Measurements from ENCODE around the gene TTC34.

DNA sequence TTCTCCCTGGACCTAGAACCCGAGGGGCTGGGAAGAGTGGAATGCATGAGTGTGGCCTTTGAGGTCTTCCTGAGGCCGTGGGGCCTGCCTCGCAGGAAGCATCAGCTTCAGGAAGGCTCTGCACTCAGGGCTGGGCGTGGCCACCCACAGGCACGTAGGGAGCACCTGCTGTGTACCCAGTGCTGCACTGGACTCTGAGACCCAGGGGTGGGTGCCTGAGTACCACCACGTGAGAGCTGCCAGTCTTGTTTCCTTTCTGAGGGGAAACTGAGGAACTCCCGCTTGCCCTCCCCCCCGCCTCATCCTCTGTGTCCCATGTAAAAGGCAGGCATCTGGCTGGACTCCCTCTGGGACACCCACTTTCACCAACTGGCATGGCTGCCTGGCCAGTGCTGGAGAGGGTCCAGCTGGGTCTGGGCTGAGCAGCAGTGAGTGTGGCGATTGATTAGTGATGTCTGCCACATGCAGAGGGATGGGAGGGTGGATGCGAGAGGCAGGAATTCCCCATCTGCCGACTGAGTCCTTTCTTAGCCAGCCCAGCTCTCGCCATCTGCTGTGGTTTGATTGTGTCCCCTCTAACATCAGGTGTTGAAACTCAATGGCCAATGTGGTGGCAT lies 30.2 kb upstream of the TTC34 start:
- TF ChIP-seq CTCF (IDR thresholded peaks at IDR 0.05) (no peak), EZH2 (IDR thresholded peaks at IDR 0.05) (no peak), EZH2phosphoT487 (IDR thresholded peaks at IDR 0.05) (no peak)

Data from neural progenitor cell (in vitro differentiated cells).